ENCODE data around the gene PRM1.

Gene PRM1, protein sequence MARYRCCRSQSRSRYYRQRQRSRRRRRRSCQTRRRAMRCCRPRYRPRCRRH

GRCh38 chr16:11280616-11281522 lies at the start of gene PRM1:
PRM1 (minus strand) TSS chr16:11281330; CDS start chr16:11281238, 92 bp downstream.
- no peak for DNase-seq

GRCh38 chr16:11330526-11331237 lies 49.6 kb upstream of the PRM1 start:
- DNase-seq = no peak

GRCh38 chr16:11329891-11330290 lies 48.8 kb upstream of the PRM1 start:
- DNase-seq = no peak

DNA sequence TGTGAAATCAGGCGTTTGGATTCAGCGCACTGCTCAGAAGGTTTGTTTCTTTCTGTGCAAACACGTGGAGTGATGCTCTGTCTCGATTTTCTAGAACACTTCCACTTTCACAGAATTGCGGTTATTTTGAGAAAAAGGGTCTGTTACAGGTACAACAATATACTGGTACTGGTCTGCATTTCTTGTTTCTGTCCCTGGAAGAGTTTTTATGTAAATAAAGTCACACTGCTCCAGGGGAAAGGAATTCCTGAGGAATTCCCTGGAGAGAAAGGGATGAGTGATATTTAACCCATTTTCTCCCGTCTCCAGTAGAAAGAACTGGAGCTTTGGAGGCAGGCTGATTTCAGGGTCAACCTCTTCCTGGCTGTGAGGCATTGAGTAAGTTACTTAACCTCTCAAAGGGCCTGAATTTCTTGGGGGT lies 48.0 kb upstream of the PRM1 start:
- peak; percentile 77 for DNase-seq

DNA sequence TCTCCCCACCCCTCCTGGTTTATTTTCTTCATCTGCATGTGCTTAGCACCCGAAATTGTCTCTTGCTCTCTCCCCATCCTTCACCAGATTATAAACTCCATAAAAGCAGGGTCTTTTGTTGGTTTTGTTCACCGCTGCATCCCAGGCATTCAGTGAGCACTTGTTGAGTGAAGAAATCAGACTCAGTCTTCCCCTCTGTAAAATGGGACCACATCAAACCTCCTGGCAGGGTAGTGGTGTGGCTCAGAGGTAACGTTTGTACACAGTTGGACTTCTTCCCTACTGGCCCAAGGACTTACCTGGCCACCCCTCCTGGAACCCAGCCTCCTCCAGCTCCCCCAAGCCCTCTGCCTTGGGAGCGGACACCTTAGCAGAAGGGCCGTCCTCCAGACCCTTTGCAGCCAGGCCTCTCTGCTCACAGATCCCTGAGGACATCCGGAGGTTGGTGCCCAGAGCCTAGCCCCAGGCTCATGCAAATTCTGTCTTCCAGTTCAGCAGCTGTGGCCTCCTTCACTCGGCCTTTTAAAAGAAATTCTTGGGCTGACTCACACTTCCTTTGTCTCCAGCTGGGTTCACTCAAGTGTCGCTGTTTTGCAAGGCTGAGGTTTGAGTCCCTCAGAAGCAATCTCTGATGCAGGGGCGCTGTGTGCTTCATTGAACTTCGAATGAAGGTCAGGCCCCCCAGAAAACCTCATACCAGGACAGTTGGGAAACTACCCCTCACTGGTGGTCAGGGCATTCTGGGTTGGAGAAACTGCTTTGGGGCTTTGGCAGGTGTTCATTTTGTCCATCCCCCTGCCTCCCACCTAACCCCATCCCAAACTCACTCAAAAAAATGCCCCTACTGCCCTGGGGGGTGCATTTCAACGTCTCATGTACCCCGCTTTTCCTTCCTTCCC lies 47.3 kb upstream of the PRM1 start:
- peak; percentile 94 for DNase-seq

- DNase-seq = no peak
Observed at GRCh38 chr16:11327277-11328171, 46.4 kb upstream of the PRM1 start.

DNA sequence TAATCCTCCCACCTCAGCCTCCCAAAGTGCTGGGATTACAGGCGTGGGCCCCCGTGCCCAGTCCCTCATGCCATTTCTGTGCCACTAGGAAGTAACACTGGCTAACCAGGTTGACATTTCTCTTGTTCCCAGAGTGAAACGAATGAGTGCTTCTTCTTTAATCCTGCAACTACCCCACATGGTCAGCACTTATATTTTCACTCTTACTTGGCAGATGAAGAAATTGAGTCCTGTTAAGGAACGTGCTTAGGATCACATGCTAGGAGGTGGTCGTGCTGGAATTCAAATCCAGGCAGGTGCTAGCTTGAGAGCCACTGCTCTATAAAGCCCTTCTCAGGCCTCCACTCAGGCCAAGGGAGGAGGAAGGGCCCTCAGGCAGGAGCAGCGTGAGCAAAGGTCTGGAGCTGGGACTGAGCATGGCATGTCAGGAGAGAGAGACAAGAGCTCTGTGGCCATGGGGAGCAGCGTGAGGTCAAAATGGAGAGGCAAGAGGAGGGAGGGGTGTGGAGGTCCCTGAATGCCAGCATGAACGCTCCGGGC lies 45.7 kb upstream of the PRM1 start:
- DNase-seq = no peak

DNA sequence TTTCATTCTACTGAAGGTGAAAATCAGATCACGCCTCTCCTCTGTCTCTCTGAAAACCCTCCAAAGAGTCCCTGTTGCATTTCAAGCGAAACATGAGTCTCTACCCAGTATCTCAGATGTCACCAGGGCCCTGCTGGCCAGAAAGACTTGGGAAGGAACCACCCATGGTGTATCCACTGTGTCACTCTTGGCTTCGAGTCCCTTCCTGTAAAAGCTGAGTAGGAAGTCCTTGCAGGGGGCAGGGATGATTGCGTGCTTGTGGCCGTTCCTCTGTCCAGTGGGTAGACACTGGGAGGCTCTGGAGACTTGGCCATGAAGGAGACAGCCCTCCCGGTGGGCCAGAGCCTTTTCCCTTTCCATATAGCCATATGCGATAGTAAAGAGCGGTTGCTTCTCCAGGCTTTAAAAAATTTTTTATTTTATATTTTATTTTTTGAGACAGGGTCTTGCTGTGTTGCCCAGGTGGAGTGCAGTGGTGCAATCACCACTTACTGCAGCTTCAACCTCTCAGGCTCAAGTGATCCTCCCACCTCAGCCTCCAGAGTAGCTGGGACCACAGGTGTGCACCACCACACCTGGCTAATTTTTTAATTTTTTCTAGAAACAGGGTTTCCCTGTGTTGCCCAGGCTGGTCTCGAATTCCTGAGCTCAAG lies 45.1 kb upstream of the PRM1 start:
- DNase-seq = no peak

GRCh38 chr16:11325404-11326083 lies 44.4 kb upstream of the PRM1 start:
- DNase-seq = no peak

DNA sequence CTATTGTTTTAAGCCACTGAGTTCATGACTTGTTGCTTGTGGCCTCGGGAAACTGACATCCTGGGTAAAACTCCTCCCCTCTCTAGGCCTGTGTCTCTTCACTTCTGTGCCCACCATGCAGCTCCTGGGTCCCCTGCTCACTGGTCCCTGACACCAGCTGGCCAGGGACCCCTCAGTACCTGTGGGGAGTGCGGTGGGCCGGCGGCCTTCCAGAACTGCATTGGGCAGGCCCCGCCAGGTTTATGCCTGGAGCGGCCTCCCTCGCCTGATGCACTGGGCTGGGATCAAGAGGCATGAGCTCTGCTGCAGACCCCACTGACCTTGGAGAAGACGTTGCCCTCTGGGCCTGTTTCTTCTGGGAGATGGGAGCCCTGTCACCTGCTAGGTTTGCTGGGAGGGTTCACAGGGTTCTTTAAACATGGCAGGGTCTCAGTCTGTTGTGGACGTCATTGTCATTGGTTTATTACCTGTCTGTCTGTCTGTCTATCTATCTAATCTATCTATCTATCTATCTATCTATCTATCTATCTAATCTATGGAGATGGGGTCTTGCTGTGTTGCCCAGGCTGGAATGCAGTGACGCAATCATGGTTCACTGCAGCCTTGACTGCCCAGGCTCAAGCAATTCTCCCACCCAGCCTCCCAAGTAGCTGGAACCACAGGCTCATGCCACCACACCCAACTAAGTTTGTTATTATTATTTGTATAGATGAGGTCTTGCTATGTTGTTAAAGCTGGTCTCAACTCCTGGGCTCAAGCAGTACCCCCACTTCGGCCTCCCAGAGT lies 42.6 kb upstream of the PRM1 start:
- no peak for DNase-seq

- DNase-seq = no peak
Observed at GRCh38 chr16:11322823-11323222, 41.7 kb upstream of the PRM1 start.

DNA sequence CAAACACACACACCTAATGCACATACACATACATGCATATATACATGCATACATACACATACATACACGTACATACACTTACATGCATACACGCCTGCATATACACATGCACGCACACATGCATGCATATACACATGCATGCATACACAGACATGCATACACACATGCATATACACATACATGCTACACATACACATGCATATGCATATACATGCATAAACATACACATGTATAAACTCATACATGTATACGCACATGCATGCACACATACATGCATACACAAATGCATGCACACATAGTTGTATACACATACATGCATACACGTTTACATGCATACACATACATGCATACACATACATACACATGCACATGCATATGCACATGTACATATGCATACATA lies 40.5 kb upstream of the PRM1 start:
- no peak for DNase-seq

GRCh38 chr16:11320170-11320569 lies 39.0 kb upstream of the PRM1 start:
- DNase-seq = no peak

- DNase-seq = peak; percentile 36
Observed at GRCh38 chr16:11319529-11320146, 38.5 kb upstream of the PRM1 start.

DNA sequence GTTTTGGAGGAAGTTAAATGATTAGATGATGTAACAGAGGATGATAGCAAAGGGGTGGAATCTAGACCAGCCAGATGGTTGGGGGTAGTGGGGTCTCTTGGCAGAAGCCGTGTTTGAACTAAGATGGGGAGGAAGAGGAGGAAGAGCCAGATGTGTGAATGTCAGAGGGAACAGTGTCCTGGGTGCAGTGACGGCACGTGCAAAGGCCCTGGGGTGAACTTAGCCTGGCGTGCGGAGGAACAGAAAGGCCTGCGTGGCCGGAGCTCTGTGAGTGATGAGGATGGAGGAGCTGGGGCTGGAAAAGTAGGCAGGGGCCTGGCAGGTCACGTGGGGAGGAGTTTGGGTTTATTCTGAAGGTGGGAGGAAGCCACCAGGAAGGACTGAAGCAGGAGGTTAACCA lies 37.7 kb upstream of the PRM1 start:
- no peak for DNase-seq

GRCh38 chr16:11316331-11317015 lies 35.3 kb upstream of the PRM1 start:
- DNase-seq = peak; percentile 43

GRCh38 chr16:11315510-11315909 lies 34.4 kb upstream of the PRM1 start:
- DNase-seq = peak; percentile 91

DNA sequence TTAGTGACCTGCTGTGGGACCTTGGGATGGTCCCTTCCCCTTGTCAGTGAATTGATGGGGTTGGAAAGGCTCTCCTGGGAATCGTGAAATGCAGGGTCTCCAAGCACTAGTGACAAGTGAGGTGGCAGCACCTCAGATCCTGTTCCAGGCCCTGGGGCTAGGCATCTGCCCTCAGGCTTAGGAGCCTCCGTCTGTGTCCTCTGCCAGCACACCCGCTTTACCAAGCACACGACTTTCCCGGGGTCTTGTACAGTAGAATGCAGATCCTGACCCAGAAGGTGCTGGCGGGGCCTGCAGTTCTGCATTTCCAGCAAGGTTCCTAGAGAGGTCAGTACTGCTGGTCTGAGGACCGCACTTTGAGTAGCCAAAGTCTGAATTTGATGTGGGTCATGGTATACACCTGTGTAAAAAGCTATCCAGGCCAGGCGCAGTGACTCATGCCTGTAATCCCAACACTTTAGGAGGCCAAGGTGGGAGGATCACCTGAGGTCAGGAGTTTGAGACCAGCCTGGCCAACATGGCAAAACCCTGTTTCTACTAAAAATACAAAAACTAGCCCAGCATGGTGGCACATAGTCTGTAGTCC lies 33.3 kb upstream of the PRM1 start:
- DNase-seq = no peak
